H1 (cell line): ENCODE data around the gene SLC26A8. TPM values are rescaled to one million over a fixed set of nuclear protein-coding genes. Genes with fewer than 3 reads are reported as not detected.

ENCODE experiments used
- CTCF ChIA-PET: fragments of 300-600 bp; sonication (Branson Sonifier 250); formaldehyde crosslinking; loops from one replicate; lab custom pipeline; 2021; ENCODE audit not compliant: partially characterized antibody; lab: Charles Lee
- POLR2A ChIA-PET: fragments of 300-600 bp; sonication (Branson Sonifier 250); formaldehyde crosslinking; loops from one replicate; lab custom pipeline; 2021; ENCODE audit warnings: inconsistent platforms; ENCODE audit not compliant: partially characterized antibody; lab: Charles Lee
- DNase-seq, 2 experiments: peaks; one replicate each; pipeline versions ENCODE4 v3.0.0 to v3.0.0-alpha.2; 2010 to 2022; ENCODE audit warnings: low spot score in 2 of 2, low read depth in 1 of 2, mixed read lengths in 1 of 2
- FAIRE-seq: peaks from 2 replicates; lab custom pipeline; 2011; peaks lifted over from hg19 to GRCh38; lab: Jason Lieb, UNC
- H2AFZ ChIP-seq: 2 replicates; pipeline ENCODE4 v1.8.1; 2012; ENCODE audit warnings: low read length, inconsistent platforms
- H2AK5ac ChIP-seq: 2 replicates; pipeline ENCODE4 v1.6.1; 2013; ENCODE audit warnings: low read depth, low read length
- H2BK120ac ChIP-seq: replicated peaks from 2 replicates; pipeline ENCODE3; 2013; ENCODE audit warnings: low read depth, low read length, inconsistent platforms
- H2BK12ac ChIP-seq: 2 replicates; pipeline ENCODE4 v1.6.1; 2013; ENCODE audit warnings: low read depth, low read length
- H2BK15ac ChIP-seq: 2 replicates; pipeline ENCODE4 v1.6.1; 2013; ENCODE audit warnings: low read length
- H2BK20ac ChIP-seq: 2 replicates; pipeline ENCODE4 v1.6.1; 2013; ENCODE audit warnings: low read length
- H2BK5ac ChIP-seq: 2 replicates; pipeline ENCODE4 v1.6.1; 2013; ENCODE audit warnings: low read depth, low read length
- H3K14ac ChIP-seq: 2 replicates; pipeline ENCODE4 v1.6.1; 2013; ENCODE audit warnings: inconsistent platforms; ENCODE audit not compliant: insufficient read length
- H3K18ac ChIP-seq: 2 replicates; pipeline ENCODE4 v1.6.1; 2013; ENCODE audit warnings: low read length; ENCODE audit errors: extremely low read depth
- H3K23ac ChIP-seq: 2 replicates; pipeline ENCODE4 v1.6.1; 2013; ENCODE audit warnings: inconsistent platforms; ENCODE audit not compliant: insufficient read length
- H3K23me2 ChIP-seq: 2 replicates; pipeline ENCODE4 v1.6.1; 2013; ENCODE audit warnings: low read depth, low read length
- H3K27ac ChIP-seq: 2 replicates; pipeline ENCODE4 v1.6.1; 2011; ENCODE audit warnings: low read depth, low read length, inconsistent platforms
- H3K27me3 ChIP-seq, 4 experiments: replicated peaks in 1 of 4; 1 replicate in 1 of 4; 2 replicates in 3 of 4; pipeline versions ENCODE4 v1.6.1 to v1.8.1; 2011 to 2013; ENCODE audit warnings: low read length in 3 of 4, mild to moderate bottlenecking in 3 of 4, inconsistent platforms in 2 of 4, mixed read lengths in 2 of 4, moderate library complexity in 1 of 4; ENCODE audit not compliant: control insufficient read depth in 3 of 4, insufficient read depth in 3 of 4; ENCODE audit errors: extremely low read depth in 1 of 4
- H3K36me3 ChIP-seq, 4 experiments: 2 replicates each; pipeline versions ENCODE4 v1.6.1 to v1.8.1; 2011 to 2013; ENCODE audit warnings: mild to moderate bottlenecking in 4 of 4, low read length in 3 of 4, moderate library complexity in 2 of 4, control low read depth in 1 of 4, inconsistent platforms in 1 of 4; ENCODE audit not compliant: insufficient read depth in 4 of 4, control insufficient read depth in 2 of 4
- H3K4ac ChIP-seq: replicated peaks from 2 replicates; pipeline ENCODE3; 2013; ENCODE audit warnings: low read length, low read depth, mixed read lengths, inconsistent platforms; ENCODE audit not compliant: insufficient read length
- H3K4me1 ChIP-seq, 4 experiments: replicated peaks in 1 of 4; 1 replicate in 1 of 4; 2 replicates in 3 of 4; pipeline versions ENCODE4 v1.6.1 to v1.8.1; 2011 to 2013; ENCODE audit warnings: low read length in 3 of 4, inconsistent platforms in 2 of 4, mixed read lengths in 1 of 4; ENCODE audit not compliant: insufficient read depth in 4 of 4, control insufficient read depth in 3 of 4
- H3K4me2 ChIP-seq, 2 experiments: 2 replicates each; pipeline versions ENCODE4 v1.6.1 to v1.8.1; 2011 to 2013; ENCODE audit warnings: low read depth in 2 of 2, low read length in 2 of 2, control low read depth in 1 of 2, inconsistent platforms in 1 of 2, mild to moderate bottlenecking in 1 of 2; ENCODE audit not compliant: insufficient read depth in 1 of 2
- H3K4me3 ChIP-seq, 4 experiments: fragments of 200-600, 300-600 bp in 1 of 4; sonication (generic), shearing (Covaris generic), sonication (Bioruptor Twin) in 1 of 4; 2 replicates each; pipeline versions ENCODE4 v1.5.1 to v1.8.1; 2011 to 2016; ENCODE audit warnings: low read length in 4 of 4, low read depth in 3 of 4, control low read depth in 2 of 4, inconsistent platforms in 2 of 4, mild to moderate bottlenecking in 2 of 4, mixed read lengths in 1 of 4, moderate library complexity in 1 of 4; ENCODE audit not compliant: insufficient read depth in 2 of 4; ENCODE audit errors: extremely low read depth in 1 of 4
- H3K56ac ChIP-seq: replicated peaks from 2 replicates; pipeline ENCODE3; 2013; ENCODE audit warnings: low read depth, mild to moderate bottlenecking, mixed read lengths, low read length, inconsistent platforms; ENCODE audit not compliant: insufficient read length
- H3K79me1 ChIP-seq: 2 replicates; pipeline ENCODE4 v1.6.1; 2013; ENCODE audit warnings: low read depth, low read length, control low read depth
- H3K79me2 ChIP-seq, 2 experiments: 2 replicates each; pipeline versions ENCODE4 v1.6.1 to v1.8.1; 2012 to 2013; ENCODE audit warnings: low read length in 2 of 2, mild to moderate bottlenecking in 2 of 2, inconsistent platforms in 1 of 2; ENCODE audit not compliant: insufficient read depth in 2 of 2, control insufficient read depth in 1 of 2
- H3K9ac ChIP-seq, 4 experiments: replicated peaks in 1 of 4; 1 replicate in 1 of 4; 2 replicates in 3 of 4; pipeline versions ENCODE4 v1.6.1 to v1.8.1; 2011 to 2013; ENCODE audit warnings: low read depth in 3 of 4, low read length in 3 of 4, control low read depth in 2 of 4, mild to moderate bottlenecking in 2 of 4, moderate library complexity in 2 of 4, inconsistent platforms in 1 of 4; ENCODE audit errors: extremely low read depth in 1 of 4
- H3K9me3 ChIP-seq, 2 experiments: 2 replicates each; pipeline versions ENCODE4 v1.6.1 to v1.8.1; 2012 to 2013; ENCODE audit warnings: mild to moderate bottlenecking in 2 of 2, moderate library complexity in 2 of 2, control low read depth in 1 of 2, inconsistent platforms in 1 of 2, low read depth in 1 of 2, low read length in 1 of 2, mixed read lengths in 1 of 2; ENCODE audit not compliant: insufficient read depth in 2 of 2
- H4K20me1 ChIP-seq, 2 experiments: replicated peaks in 1 of 2; 2 replicates each; pipeline versions ENCODE3 to v1.8.1; 2011 to 2013; ENCODE audit warnings: inconsistent platforms in 2 of 2, low read length in 2 of 2, mild to moderate bottlenecking in 1 of 2; ENCODE audit not compliant: insufficient read depth in 2 of 2, control insufficient read depth in 1 of 2
- H4K5ac ChIP-seq: 2 replicates; pipeline ENCODE4 v1.6.1; 2013; ENCODE audit warnings: low read length, low read depth, mixed read lengths, inconsistent platforms; ENCODE audit not compliant: insufficient read length
- H4K8ac ChIP-seq: 2 replicates; pipeline ENCODE4 v1.8.0; 2013; ENCODE audit warnings: mild to moderate bottlenecking, moderate library complexity, low read length, inconsistent platforms; ENCODE audit not compliant: insufficient read depth; ENCODE audit errors: extremely low read depth
- H4K91ac ChIP-seq: replicated peaks from 2 replicates; pipeline ENCODE3; 2013; ENCODE audit warnings: low read length, mixed read lengths, inconsistent platforms; ENCODE audit not compliant: insufficient read length
- BCL11A ChIP-seq, 2 experiments: IDR thresholded peaks; one replicate each; pipeline ENCODE4 v1.6.1; 2011; ENCODE audit warnings: low read depth in 2 of 2, low read length in 2 of 2, mild to moderate bottlenecking in 2 of 2
- CTBP2 ChIP-seq: IDR thresholded peaks from 2 replicates; pipeline ENCODE4 v1.7.0; 2011; ENCODE audit warnings: borderline replicate concordance, mild to moderate bottlenecking, moderate library complexity, mixed read lengths, low read length; ENCODE audit not compliant: insufficient read depth, insufficient read length
- WGBS, 2 experiments: shearing (Covaris generic) in 1 of 2; methylation state at CpG; one replicate each; pipeline versions ENCODE4 v1.1.6 to v1.1.7; 2013 to 2015; ENCODE audit warnings: low lambda C conversion rate in 2 of 2, mixed read lengths in 2 of 2, inconsistent platforms in 1 of 2, low coverage in 1 of 2, missing lambda C conversion rate in 1 of 2; ENCODE audit not compliant: insufficient replicate concordance in 2 of 2, insufficient coverage in 1 of 2, insufficient read length in 1 of 2; ENCODE audit errors: extremely low coverage in 1 of 2, missing lambda C conversion rate in 1 of 2; 5-methylcytosine and 5-hydroxymethylcytosine counted together
- polyA plus RNA-seq, 7 experiments: library from polyadenylated mRNA; depleted of rRNA in 3 of 7; stranded (reverse) in 5 of 7; unstranded in 2 of 7; fragments of >200 nt in 5 of 7; fragments of 200-250 nt in 2 of 7; gene quantifications; 1 replicate in 5 of 7; 2 replicates in 1 of 7; 4 replicates in 1 of 7; pipeline versions ENCODE4 v1.2.1 to v1.2.3, GENCODE V29; 2011 to 2013; ENCODE audit warnings: missing spikeins in 2 of 7, mixed read lengths in 2 of 7
- total RNA-seq: library from RNA; stranded (reverse); fragmentation: NEBNext Ultra II Directional; extraction: Animal tissue kit (Norgen Biotek cat#: 25700); gene quantifications from 2 replicates; pipeline ENCODE4 v1.2.1, GENCODE V29; 2021

Gene SLC26A8
- total and polyA plus RNA-seq, 2 of the 8 experiments (the other 6 are each of a cell fraction or from before 2014, with no cell fraction given), result 0.56 to 0.57 TPM

DNA sequence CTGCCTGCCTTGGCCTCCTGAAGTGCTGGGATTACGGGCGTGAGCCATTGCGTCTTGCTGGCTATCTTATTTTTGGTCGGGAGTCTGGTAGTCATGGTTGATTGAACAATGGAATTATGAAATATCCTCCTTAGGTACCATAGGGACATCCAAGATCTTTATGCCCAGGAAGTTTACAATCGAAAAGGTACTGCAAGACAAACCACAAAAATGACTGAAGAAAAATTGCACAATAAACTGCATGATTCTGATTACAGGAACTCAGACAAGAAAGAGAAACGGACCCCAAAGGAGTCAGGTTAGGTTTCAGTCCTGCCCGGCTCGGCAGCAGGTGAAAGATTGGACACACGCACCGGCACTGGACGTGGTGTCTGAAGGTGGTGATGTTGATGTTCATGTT, 5.3 kb downstream of the SLC26A8 start:
- 96% methylated on average over 11 of the region's 11 CpGs; no CpG with 5 or more reads in 1 of the 2 experiments for WGBS, 2 experiments
- Histone ChIP-seq H4K8ac (no peak overlapping the region), H2AK5ac (no peak overlapping the region), H3K27ac (no peak overlapping the region), H3K4me1 (peaks cover 0 to 6% (median 3%) of the 10 kb centered on the region in 4 experiments; a peak in 3 of 7 replicates), H3K27me3 (no peaks in the 10 kb centered on the region), H3K23me2 (peaks cover 4% of the 10 kb centered on the region), H2BK15ac (no peak overlapping the region), H4K20me1 (no peaks in the 10 kb centered on the region), H3K79me2 (no peaks in the 10 kb centered on the region), H3K9ac (no peak overlapping the region), H4K91ac (no peak overlapping the region), H3K14ac (no peak overlapping the region), H2BK5ac (no peak overlapping the region), H4K5ac (no peak overlapping the region), H2AFZ (no peak overlapping the region), H3K36me3 (no peaks in the 10 kb centered on the region), H3K4ac (no peak overlapping the region), H3K23ac (no peak overlapping the region), H3K9me3 (no peaks in the 10 kb centered on the region)
- no peak for FAIRE-seq
- DNase-seq, result no peak
- TF ChIP-seq BCL11A (IDR thresholded peaks at IDR 0.05; ENCODE audit: low read depth in 2 of 2, low read length in 2 of 2) (no peak), CTBP2 (no peak)
- TF ChIP-seq, all 59 proteins: peak for 0
- no peak overlapping the region for H3K4me2 ChIP-seq
- H2BK120ac ChIP-seq, result no peak overlapping the region
- CTCF ChIA-PET, result no interaction called here
- POLR2A ChIA-PET, result no interaction called here
- no peak overlapping the region for H2BK20ac ChIP-seq
- H2BK12ac ChIP-seq, result no peak overlapping the region
- no peaks in the 10 kb centered on the region for H3K79me1 ChIP-seq
- H3K4me3 ChIP-seq, result no peak overlapping the region
- no peak overlapping the region for H3K56ac ChIP-seq
- H3K18ac ChIP-seq, result no peak overlapping the region
